LNCAP (cell line): ENCODE results near the gene RAB44.

Source experiments
- TF ChIP-seq, protein P1 (sequence below): fragments of 450-650 bp; IDR thresholded peaks from 2 replicates; pipeline ENCODE4 v1.5.1; 2017; ENCODE audit warnings: mild to moderate bottlenecking

Gene RAB44

DNA sequence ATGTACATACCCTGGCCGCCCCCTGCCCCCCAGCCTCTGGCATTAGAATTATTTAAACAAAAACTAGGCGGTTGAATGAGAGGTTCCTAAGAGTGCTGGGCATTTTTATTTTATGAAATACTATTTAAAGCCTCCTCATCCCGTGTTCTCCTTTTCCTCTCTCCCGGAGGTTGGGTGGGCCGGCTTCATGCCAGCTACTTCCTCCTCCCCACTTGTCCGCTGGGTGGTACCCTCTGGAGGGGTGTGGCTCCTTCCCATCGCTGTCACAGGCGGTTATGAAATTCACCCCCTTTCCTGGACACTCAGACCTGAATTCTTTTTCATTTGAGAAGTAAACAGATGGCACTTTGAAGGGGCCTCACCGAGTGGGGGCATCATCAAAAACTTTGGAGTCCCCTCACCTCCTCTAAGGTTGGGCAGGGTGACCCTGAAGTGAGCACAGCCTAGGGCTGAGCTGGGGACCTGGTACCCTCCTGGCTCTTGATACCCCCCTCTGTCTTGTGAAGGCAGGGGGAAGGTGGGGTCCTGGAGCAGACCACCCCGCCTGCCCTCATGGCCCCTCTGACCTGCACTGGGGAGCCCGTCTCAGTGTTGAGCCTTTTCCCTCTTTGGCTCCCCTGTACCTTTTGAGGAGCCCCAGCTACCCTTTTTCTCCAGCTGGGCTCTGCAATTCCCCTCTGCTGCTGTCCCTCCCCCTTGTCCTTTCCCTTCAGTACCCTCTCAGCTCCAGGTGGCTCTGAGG lies 11.5 kb upstream of the RAB44 start:
- TF ChIP-seq, protein P1, sequence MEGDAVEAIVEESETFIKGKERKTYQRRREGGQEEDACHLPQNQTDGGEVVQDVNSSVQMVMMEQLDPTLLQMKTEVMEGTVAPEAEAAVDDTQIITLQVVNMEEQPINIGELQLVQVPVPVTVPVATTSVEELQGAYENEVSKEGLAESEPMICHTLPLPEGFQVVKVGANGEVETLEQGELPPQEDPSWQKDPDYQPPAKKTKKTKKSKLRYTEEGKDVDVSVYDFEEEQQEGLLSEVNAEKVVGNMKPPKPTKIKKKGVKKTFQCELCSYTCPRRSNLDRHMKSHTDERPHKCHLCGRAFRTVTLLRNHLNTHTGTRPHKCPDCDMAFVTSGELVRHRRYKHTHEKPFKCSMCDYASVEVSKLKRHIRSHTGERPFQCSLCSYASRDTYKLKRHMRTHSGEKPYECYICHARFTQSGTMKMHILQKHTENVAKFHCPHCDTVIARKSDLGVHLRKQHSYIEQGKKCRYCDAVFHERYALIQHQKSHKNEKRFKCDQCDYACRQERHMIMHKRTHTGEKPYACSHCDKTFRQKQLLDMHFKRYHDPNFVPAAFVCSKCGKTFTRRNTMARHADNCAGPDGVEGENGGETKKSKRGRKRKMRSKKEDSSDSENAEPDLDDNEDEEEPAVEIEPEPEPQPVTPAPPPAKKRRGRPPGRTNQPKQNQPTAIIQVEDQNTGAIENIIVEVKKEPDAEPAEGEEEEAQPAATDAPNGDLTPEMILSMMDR = no peak

DNA sequence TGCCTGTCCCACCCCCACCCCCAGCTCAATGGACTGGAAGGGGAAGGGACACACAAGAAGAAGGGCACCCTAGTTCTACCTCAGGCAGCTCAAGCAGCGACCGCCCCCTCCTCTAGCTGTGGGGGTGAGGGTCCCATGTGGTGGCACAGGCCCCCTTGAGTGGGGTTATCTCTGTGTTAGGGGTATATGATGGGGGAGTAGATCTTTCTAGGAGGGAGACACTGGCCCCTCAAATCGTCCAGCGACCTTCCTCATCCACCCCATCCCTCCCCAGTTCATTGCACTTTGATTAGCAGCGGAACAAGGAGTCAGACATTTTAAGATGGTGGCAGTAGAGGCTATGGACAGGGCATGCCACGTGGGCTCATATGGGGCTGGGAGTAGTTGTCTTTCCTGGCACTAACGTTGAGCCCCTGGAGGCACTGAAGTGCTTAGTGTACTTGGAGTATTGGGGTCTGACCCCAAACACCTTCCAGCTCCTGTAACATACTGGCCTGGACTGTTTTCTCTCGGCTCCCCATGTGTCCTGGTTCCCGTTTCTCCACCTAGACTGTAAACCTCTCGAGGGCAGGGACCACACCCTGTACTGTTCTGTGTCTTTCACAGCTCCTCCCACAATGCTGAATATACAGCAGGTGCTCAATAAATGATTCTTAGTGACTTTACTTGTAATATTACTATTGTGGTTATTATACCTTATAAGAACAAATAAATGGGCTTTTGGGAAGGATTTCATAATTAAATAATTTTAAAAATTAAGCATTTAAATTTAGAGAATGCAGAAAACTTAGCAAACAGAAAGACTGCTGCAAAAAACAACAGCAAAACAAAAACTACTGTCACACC lies 10.7 kb upstream of the RAB44 start:
- TF ChIP-seq, protein P1 = no peak

GRCh38 chr6:36688063-36688738 lies 9.4 kb upstream of the RAB44 start:
- TF ChIP-seq, protein P1 = no peak

- TF ChIP-seq, protein P1 = no peak
These were observed 8.9 kb upstream of the RAB44 start for GRCh38 chr6:36688739-36689075.

- TF ChIP-seq, protein P1 = no peak
These were observed 6.6 kb upstream of the RAB44 start for GRCh38 chr6:36691011-36691410.

DNA sequence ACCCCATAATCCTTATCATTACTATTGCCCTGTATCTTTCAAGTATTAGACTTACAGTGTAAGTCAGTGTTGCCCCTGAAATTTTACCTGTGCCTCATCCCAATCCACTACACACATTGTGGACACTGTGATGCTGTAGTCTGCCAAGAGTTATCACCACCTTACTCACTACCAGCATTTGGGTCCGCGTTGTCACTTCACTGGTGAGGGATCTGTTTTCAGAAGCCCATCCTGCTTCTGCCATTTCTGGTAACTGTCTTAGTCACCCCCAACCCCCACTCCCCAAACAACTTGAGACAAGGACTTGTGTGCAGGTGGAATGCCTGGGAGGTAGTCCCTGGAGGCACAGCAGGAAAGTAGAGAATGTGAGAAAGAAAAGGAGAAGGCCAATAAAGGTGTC lies 6.0 kb upstream of the RAB44 start:
- TF ChIP-seq, protein P1 = no peak

DNA sequence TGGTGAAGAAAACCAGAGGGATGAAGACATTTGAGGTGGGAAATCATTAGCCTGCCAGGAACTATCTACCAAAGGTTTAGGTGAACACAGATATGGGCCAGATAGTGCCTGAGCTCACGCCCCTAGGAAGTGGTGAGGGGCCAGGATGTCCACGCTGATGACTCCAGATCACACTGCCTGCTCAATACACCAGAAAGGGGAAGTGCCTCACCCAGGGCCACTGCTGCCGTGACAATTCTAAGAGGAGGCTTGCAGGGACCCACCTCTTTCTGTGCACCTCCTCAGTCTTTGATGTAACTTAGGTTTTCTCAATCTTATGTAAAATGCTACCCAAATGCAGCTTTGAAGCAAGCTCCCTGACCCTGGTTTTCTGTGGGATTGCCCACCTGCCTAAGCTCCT lies 5.4 kb upstream of the RAB44 start:
- TF ChIP-seq, protein P1 = no peak
